Mesenchymal stem cell (in vitro differentiated cells and primary cell): ENCODE data around the gene OR8A1. TPM values are rescaled to one million over a fixed set of nuclear protein-coding genes. Genes with fewer than 3 reads are reported as not detected.

Experiments used
- DNase-seq: peaks from one replicate; pipeline ENCODE4 v3.0.0-alpha.2; 2013
- H2AFZ ChIP-seq: one replicate; pipeline ENCODE4 v1.6.1; 2013; ENCODE audit warnings: low read depth, mild to moderate bottlenecking, control low read depth, inconsistent platforms, low read length, moderate library complexity
- H2AK5ac ChIP-seq: 2 replicates; pipeline ENCODE4 v1.6.1; 2013; ENCODE audit warnings: low read length, moderate library complexity, mild to moderate bottlenecking, inconsistent platforms; ENCODE audit not compliant: severe bottlenecking
- H2BK120ac ChIP-seq: one replicate; pipeline ENCODE4 v1.6.1; 2013; ENCODE audit warnings: low read depth, mild to moderate bottlenecking, inconsistent platforms, low read length, moderate library complexity
- H2BK12ac ChIP-seq, 2 experiments: one replicate each; pipeline ENCODE4 v1.6.1; 2013; ENCODE audit warnings: inconsistent platforms in 2 of 2, low read length in 2 of 2, mild to moderate bottlenecking in 2 of 2, moderate library complexity in 2 of 2, control low read depth in 1 of 2
- H2BK15ac ChIP-seq: one replicate; pipeline ENCODE4 v1.6.1; 2013; ENCODE audit warnings: mild to moderate bottlenecking, low read depth, inconsistent platforms; ENCODE audit not compliant: poor library complexity, severe bottlenecking
- H2BK5ac ChIP-seq: 2 replicates; pipeline ENCODE4 v1.6.1; 2013; ENCODE audit warnings: low read depth, mild to moderate bottlenecking, low read length, control low read depth, inconsistent platforms; ENCODE audit not compliant: poor library complexity, severe bottlenecking
- H3K14ac ChIP-seq, 2 experiments: one replicate each; pipeline ENCODE4 v1.6.1; 2013; ENCODE audit warnings: inconsistent platforms in 2 of 2, low read length in 2 of 2, control low read depth in 1 of 2, mild to moderate bottlenecking in 1 of 2, moderate library complexity in 1 of 2
- H3K18ac ChIP-seq, 2 experiments: one replicate each; pipeline ENCODE4 v1.6.1; 2013; ENCODE audit warnings: inconsistent platforms in 2 of 2, low read length in 2 of 2, control low read depth in 1 of 2, low read depth in 1 of 2, mild to moderate bottlenecking in 1 of 2
- H3K23ac ChIP-seq, 2 experiments: one replicate each; pipeline ENCODE4 v1.6.1; 2013; ENCODE audit warnings: inconsistent platforms in 2 of 2, low read length in 2 of 2, mild to moderate bottlenecking in 2 of 2, moderate library complexity in 2 of 2, control low read depth in 1 of 2
- H3K27ac ChIP-seq: 2 replicates; pipeline ENCODE4 v1.5.1; 2013; ENCODE audit warnings: mild to moderate bottlenecking, moderate library complexity, low read length, control low read depth, inconsistent platforms; ENCODE audit not compliant: poor library complexity, severe bottlenecking
- H3K27me3 ChIP-seq, 2 experiments: 2 replicates each; pipeline versions ENCODE4 v1.6.1 to v1.7.0; 2013; ENCODE audit warnings: low read length in 2 of 2, mild to moderate bottlenecking in 2 of 2, moderate library complexity in 2 of 2, control low read depth in 1 of 2, inconsistent platforms in 1 of 2; ENCODE audit not compliant: control insufficient read depth in 1 of 2, insufficient read depth in 1 of 2
- H3K36me3 ChIP-seq, 2 experiments: 2 replicates each; pipeline versions ENCODE4 v1.6.1 to v1.7.0; 2013; ENCODE audit warnings: low read length in 2 of 2, control low read depth in 1 of 2, inconsistent platforms in 1 of 2, low read depth in 1 of 2, mild to moderate bottlenecking in 1 of 2; ENCODE audit not compliant: insufficient read depth in 2 of 2, control insufficient read depth in 1 of 2
- H3K4ac ChIP-seq, 2 experiments: one replicate each; pipeline ENCODE4 v1.6.1; 2013; ENCODE audit warnings: inconsistent platforms in 2 of 2, low read length in 2 of 2, mild to moderate bottlenecking in 2 of 2, moderate library complexity in 2 of 2, control low read depth in 1 of 2, low read depth in 1 of 2
- H3K4me1 ChIP-seq: 2 replicates; pipeline ENCODE4 v1.6.1; 2013; ENCODE audit warnings: low read depth, low read length, control low read depth; ENCODE audit not compliant: control insufficient read depth, insufficient read depth
- H3K4me2 ChIP-seq: 2 replicates; pipeline ENCODE4 v1.6.1; 2013; ENCODE audit warnings: low read length, mild to moderate bottlenecking, inconsistent platforms; ENCODE audit not compliant: poor library complexity, severe bottlenecking
- H3K4me3 ChIP-seq, 2 experiments: 2 replicates each; pipeline versions ENCODE4 v1.5.1 to v1.7.0; 2013; ENCODE audit warnings: low read length in 2 of 2, mild to moderate bottlenecking in 2 of 2, control low read depth in 1 of 2, low read depth in 1 of 2; ENCODE audit not compliant: insufficient read depth in 1 of 2
- H3K79me1 ChIP-seq: replicated peaks from 2 replicates; pipeline ENCODE4 v1.6.1; 2013; ENCODE audit warnings: mild to moderate bottlenecking, control low read depth, low read length, inconsistent platforms; ENCODE audit not compliant: poor library complexity, severe bottlenecking
- H3K9ac ChIP-seq: 2 replicates; pipeline ENCODE4 v1.7.0; 2013; ENCODE audit warnings: mild to moderate bottlenecking, low read length, moderate library complexity
- H3K9me3 ChIP-seq: 2 replicates; pipeline ENCODE4 v1.7.0; 2013; ENCODE audit warnings: mild to moderate bottlenecking, low read length; ENCODE audit not compliant: control insufficient read depth
- H4K8ac ChIP-seq: one replicate; pipeline ENCODE4 v1.6.1; 2013; ENCODE audit warnings: inconsistent platforms, mild to moderate bottlenecking, low read length, moderate library complexity
- H4K91ac ChIP-seq: one replicate; pipeline ENCODE4 v1.6.1; 2013; ENCODE audit warnings: mild to moderate bottlenecking, low read length, inconsistent platforms
- WGBS: methylation state at CpG from one replicate; pipeline ENCODE4 v1.1.7; 2013; ENCODE audit warnings: mixed read lengths; 5-methylcytosine and 5-hydroxymethylcytosine counted together
- small RNA-seq: library from polyadenylated mRNA; stranded (forward); fragments of <200 nt; extraction: miRNeasy Mini kit (QIAGEN cat#:217004); gene quantifications from one replicate; pipeline ENCODE3, GENCODE V24; 2013; ENCODE audit warnings: low read depth

OR8A1 gene

DNA sequence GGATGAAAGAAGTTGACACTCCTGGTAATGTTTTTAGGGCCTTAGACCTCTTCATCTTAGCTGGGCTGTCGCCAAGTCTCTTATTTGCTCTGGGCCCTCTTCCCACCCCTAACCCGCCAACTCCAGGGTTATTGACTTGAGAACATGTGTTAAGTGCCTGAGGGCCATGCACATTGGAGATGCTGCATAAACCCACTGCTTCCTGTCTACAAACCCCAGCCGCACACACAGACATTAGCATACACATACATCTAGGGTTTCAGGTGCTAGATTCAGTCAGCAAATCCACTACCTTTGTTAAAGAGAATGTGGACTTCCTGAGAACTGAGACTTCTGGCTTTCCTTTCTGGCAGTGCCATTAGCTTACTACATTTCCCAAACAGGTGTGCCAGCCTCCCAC lies 42.2 kb downstream of the OR8A1 start:
- Histone ChIP-seq H2AK5ac (no peak overlapping the region), H2BK15ac (no peak overlapping the region), H3K79me1 (no peaks in the 10 kb centered on the region), H3K4ac (no peak overlapping the region), H3K23ac (no peak overlapping the region), H3K4me2 (no peak overlapping the region), H3K4me1 (no peaks in the 10 kb centered on the region), H2BK12ac (no peak overlapping the region), H3K27me3 (peaks cover 0 to 21% of the 10 kb centered on the region in 2 experiments), H2BK120ac (no peak overlapping the region), H4K8ac (no peak overlapping the region), H3K36me3 (no peaks in the 10 kb centered on the region), H3K14ac (no peak overlapping the region), H3K9me3 (no peaks in the 10 kb centered on the region), H3K18ac (no peak overlapping the region), H4K91ac (no peak overlapping the region), H2BK5ac (no peak overlapping the region), H3K9ac (no peak overlapping the region), H3K4me3 (no peak overlapping the region), H3K27ac (no peak overlapping the region), H2AFZ (no peak overlapping the region)
- WGBS, result 81% methylated on average over 3 of the region's 3 CpGs
- no peak for DNase-seq

DNA sequence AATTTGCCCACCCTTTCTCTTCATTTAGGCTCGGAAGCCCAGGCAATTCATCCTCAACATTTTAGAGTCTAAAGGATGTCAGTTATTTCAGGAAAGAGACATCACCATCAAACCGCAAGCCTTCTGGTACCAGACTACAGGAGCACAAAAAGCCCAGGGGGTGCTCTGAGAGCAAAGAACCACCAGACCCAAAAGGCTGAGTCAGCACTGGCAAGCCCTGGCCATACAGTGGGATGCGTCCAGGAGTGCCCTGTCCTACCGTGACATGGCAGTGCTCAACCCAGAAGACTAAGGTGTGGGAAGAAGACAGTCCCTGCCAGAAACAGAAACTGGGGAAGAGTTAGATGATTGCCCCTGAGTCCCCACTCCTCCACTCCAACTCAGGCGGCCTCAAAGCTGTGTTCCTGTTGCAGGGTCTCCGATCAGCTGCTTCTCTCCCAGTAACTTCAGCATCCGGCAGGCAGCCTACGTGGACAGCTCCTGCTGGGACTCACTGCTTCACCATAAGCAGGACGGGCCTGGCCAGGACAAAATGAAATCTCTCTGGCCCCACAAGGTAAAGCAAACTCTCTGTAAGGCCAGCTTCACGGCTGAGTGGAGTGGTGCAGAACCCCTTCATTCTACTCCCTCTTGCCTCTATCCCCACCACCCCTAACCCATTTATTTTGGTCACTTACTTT lies 42.9 kb downstream of the OR8A1 start:
- no peak overlapping the region for H3K27ac ChIP-seq
- no peak overlapping the region for H2AK5ac ChIP-seq
- H3K23ac ChIP-seq, result peak overlapping the region in 1 of 2 experiments; percentile 72
- 73% methylated on average over 10 of the region's 10 CpGs for WGBS
- H3K4me1 ChIP-seq, result no peaks in the 10 kb centered on the region
- no peak overlapping the region for H4K8ac ChIP-seq
- H3K79me1 ChIP-seq, result no peaks in the 10 kb centered on the region
- no peaks in the 10 kb centered on the region for H3K36me3 ChIP-seq
- no peak overlapping the region for H2BK5ac ChIP-seq
- no peak overlapping the region for H3K9ac ChIP-seq
- H3K4ac ChIP-seq, result no peak overlapping the region
- no peak overlapping the region for H2BK12ac ChIP-seq
- H3K18ac ChIP-seq, result no peak overlapping the region
- H3K4me2 ChIP-seq, result no peak overlapping the region
- no peak overlapping the region for H4K91ac ChIP-seq
- DNase-seq, result peak; percentile 9
- peaks cover 0 to 27% of the 10 kb centered on the region in 2 experiments for H3K27me3 ChIP-seq
- no peak overlapping the region for H2BK15ac ChIP-seq
- no peaks in the 10 kb centered on the region for H3K9me3 ChIP-seq
- no peak overlapping the region for H3K14ac ChIP-seq
- no peak overlapping the region for H3K4me3 ChIP-seq
- no peak overlapping the region for H2BK120ac ChIP-seq
- H2AFZ ChIP-seq, result no peak overlapping the region

DNA sequence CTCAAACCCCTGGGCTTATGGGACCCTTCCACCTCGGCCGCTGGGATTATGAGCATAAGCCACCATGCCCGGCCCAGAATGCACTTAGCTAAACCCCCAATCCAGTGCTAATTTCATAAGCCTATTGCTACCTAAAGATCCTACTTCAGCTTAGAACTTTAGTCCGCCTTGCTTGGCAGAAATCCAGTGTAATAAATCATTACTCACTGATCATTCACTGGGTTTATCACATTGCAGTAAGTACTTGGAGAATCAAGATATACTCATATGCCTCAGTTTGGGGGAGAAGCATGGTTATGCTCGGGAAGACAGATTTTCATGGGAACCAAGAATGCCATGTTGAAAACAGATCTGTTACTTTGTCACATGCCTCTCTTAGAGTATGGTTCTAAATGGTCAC lies 49.1 kb downstream of the OR8A1 start:
- no peaks in the 10 kb centered on the region for H3K79me1 ChIP-seq
- WGBS, result 80% methylated on average over 5 of the region's 5 CpGs
- no peak overlapping the region for H3K4me3 ChIP-seq
- H2BK5ac ChIP-seq, result no peak overlapping the region
- no peak overlapping the region for H3K23ac ChIP-seq
- no peak overlapping the region for H2AK5ac ChIP-seq
- H4K91ac ChIP-seq, result no peak overlapping the region
- H3K4me2 ChIP-seq, result no peak overlapping the region
- no peak overlapping the region for H3K18ac ChIP-seq
- DNase-seq, result no peak
- H2BK12ac ChIP-seq, result no peak overlapping the region
- no peak overlapping the region for H2AFZ ChIP-seq
- no peaks in the 10 kb centered on the region for H3K4me1 ChIP-seq
- no peak overlapping the region for H4K8ac ChIP-seq
- H3K4ac ChIP-seq, result no peak overlapping the region
- H3K27ac ChIP-seq, result no peak overlapping the region
- H3K9me3 ChIP-seq, result no peaks in the 10 kb centered on the region
- H3K14ac ChIP-seq, result no peak overlapping the region
- peaks cover 0 to 36% of the 10 kb centered on the region in 2 experiments for H3K27me3 ChIP-seq
- H2BK120ac ChIP-seq, result no peak overlapping the region
- no peaks in the 10 kb centered on the region for H3K36me3 ChIP-seq
- H2BK15ac ChIP-seq, result no peak overlapping the region
- no peak overlapping the region for H3K9ac ChIP-seq

Small RNA genes lying within 50 kb of the gene (small RNA-seq; reads per million reads assigned to genes)
- not detected for gene OR8A3P
